OCI-LY1 (cell line): ENCODE data around the gene ITSN1.
"Not testable (repeated sequence)": the region's sequence is repeated elsewhere in the genome, so short reads cannot be mapped to it uniquely, and the experiment has no call there.

Source experiments
- CTCF ChIP-seq: fragments of 200-600 bp; sonication (generic), shearing (Covaris generic); IDR thresholded peaks from 2 replicates; pipeline ENCODE4 v1.5.1; 2017; ENCODE audit warnings: mild to moderate bottlenecking, antibody characterized with exemption, low read length, moderate library complexity, mixed read lengths
- EZH2 ChIP-seq: fragments of 200-600 bp; sonication (generic), shearing (Covaris generic); IDR thresholded peaks from 2 replicates; pipeline ENCODE4 v1.8.0; 2017; ENCODE audit warnings: borderline replicate concordance, mixed run types, mild to moderate bottlenecking, antibody characterized with exemption, low read length, moderate library complexity, mixed read lengths

- TF ChIP-seq EZH2, CTCF: not testable (repeated sequence)
Observed at GRCh38 chr21:33931052-33931798, 288.9 kb downstream of the ITSN1 start.
